ENCODE results near the gene GADD45G. TPM values are rescaled to one million over a fixed set of nuclear protein-coding genes. Genes with fewer than 3 reads are reported as not detected.

GADD45G gene
- polyA plus RNA-seq, 3 donors = 1.1 to 9.0 (median 1.3) TPM

DNA sequence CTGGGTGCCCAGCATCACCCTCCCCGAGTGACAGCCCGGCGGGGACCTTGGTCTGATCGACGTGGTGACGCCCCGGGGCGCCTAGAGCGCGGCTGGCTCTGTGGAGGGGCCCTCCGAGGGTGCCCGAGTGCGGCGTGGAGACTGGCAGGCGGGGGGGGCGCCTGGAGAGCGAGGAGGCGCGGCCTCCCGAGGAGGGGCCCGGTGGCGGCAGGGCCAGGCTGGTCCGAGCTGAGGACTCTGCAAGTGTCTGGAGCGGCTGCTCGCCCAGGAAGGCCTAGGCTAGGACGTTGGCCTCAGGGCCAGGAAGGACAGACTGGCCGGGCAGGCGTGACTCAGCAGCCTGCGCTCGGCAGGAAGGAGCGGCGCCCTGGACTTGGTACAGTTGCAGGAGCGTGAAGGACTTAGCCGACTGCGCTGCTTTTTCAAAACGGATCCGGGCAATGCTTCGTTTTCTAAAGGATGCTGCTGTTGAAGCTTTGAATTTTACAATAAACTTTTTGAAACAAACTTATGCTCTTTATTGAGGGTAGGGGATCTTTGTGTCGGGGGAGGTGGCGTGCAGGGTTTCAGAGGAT, 1.3 kb downstream of the GADD45G start:
- peak overlapping the region in 1 of 2 donors; percentile 65 for H3K27ac ChIP-seq (ENCODE audit: low read depth in 1 of 2, low read length in 2 of 2)
- peak overlapping the region; percentile 55 to 80 (median 62) for H3K4me3 ChIP-seq (replicated peaks in 1 of 3; ENCODE audit: low read depth in 2 of 3, low read length in 3 of 3)
- peak overlapping the region; percentile 92 to 97 for H3K4me3 Mint-ChIP-seq
- H3K79me2 ChIP-seq (ENCODE audit: insufficient read depth, low read length) = no peaks in the 10 kb centered on the region
- peaks cover 24 to 44% (median 34%) of the 10 kb centered on the region in 3 donors for H3K27me3 Mint-ChIP-seq (ENCODE audit: low read depth in 3 of 3)
- H3K4me1 ChIP-seq (ENCODE audit: control insufficient read depth in 1 of 2, insufficient read depth in 2 of 2, low read length in 2 of 2) = peaks cover 44 to 46% of the 10 kb centered on the region in 2 donors
- no peaks in the 10 kb centered on the region for H3K36me3 Mint-ChIP-seq
- peak; percentile 75 to 84 (median 76) for DNase-seq
- H3K9me3 ChIP-seq (replicated peaks in 1 of 2; ENCODE audit: control insufficient read depth in 1 of 2, insufficient read depth in 1 of 2, low read length in 2 of 2) = no peaks in the 10 kb centered on the region
- peak overlapping the region; percentile 87 for H3K4me2 ChIP-seq (replicated peaks; ENCODE audit: extremely low read depth, low read length, poor library complexity, severe bottlenecking)
- peaks cover 9 to 29% of the 10 kb centered on the region in 2 donors for H3K27me3 ChIP-seq (ENCODE audit: control insufficient read depth in 2 of 2, insufficient read depth in 2 of 2, low read length in 2 of 2)
- H3K4me1 Mint-ChIP-seq = peaks cover 35% of the 10 kb centered on the region
- H2AFZ ChIP-seq (ENCODE audit: insufficient read depth, low read depth, low read length, poor library complexity, severe bottlenecking) = peak overlapping the region; percentile 91
- no peaks in the 10 kb centered on the region for H3K36me3 ChIP-seq (replicated peaks in 1 of 2; ENCODE audit: control insufficient read depth in 1 of 2, insufficient read depth in 2 of 2, low read length in 2 of 2)
- WGBS (ENCODE audit: insufficient coverage) = under 1% methylated on average over 37 of the region's 40 CpGs
- TF ChIP-seq, protein P1, sequence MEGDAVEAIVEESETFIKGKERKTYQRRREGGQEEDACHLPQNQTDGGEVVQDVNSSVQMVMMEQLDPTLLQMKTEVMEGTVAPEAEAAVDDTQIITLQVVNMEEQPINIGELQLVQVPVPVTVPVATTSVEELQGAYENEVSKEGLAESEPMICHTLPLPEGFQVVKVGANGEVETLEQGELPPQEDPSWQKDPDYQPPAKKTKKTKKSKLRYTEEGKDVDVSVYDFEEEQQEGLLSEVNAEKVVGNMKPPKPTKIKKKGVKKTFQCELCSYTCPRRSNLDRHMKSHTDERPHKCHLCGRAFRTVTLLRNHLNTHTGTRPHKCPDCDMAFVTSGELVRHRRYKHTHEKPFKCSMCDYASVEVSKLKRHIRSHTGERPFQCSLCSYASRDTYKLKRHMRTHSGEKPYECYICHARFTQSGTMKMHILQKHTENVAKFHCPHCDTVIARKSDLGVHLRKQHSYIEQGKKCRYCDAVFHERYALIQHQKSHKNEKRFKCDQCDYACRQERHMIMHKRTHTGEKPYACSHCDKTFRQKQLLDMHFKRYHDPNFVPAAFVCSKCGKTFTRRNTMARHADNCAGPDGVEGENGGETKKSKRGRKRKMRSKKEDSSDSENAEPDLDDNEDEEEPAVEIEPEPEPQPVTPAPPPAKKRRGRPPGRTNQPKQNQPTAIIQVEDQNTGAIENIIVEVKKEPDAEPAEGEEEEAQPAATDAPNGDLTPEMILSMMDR (IDR thresholded peaks at IDR 0.05) = no peak
- H3K27ac Mint-ChIP-seq = peak overlapping the region; percentile 66 to 91 (median 83)
- peaks cover 0 to 8% (median 0%) of the 10 kb centered on the region in 7 donors for H3K9me3 Mint-ChIP-seq
- H4K20me1 ChIP-seq (ENCODE audit: insufficient read depth, low read length) = no peaks in the 10 kb centered on the region
- intact Hi-C loops (cut with micrococcal nuclease) = loop anchor here in 1 of 2 donors (10.0 kb wide), 1 partner anchor 1259 kb away; no protein-coding TSS in a partner anchor
- H3K9ac ChIP-seq (ENCODE audit: insufficient read depth, low read length, poor library complexity, severe bottlenecking) = peak overlapping the region; percentile 69

DNA sequence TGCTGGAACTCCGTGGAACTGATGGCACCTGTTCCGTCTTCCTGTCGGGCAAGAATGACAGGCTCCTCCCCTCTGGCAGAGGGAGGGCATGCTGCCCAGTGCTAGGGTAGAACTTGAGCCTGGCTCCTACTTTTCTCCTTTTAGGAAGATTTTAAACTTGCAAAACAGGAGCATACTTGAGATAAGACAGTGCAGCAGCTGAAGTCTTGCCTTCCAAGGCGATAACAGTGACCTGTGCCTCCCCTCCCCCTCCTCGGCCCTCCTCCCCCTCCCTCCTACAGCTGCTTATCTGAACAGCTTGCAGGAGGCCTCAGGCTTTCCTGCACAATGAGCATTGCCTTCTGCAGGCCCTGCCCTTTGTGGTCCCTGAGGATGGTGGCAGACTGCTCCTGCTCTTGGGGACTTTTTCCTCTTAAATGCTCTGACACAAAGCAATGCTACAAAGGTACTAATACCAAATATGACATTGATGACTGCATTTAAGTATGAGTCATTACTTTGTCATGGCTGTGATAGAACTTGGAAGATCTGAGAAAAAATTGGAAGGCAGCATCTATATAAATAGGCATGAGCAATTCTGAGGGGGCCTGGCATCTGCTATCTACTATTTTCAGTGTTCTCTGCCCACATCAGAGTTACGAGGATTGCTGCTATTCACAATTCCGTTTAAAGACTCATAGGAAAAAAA, 2.0 kb downstream of the GADD45G start:
- Histone ChIP-seq H3K4me3 (replicated peaks in 1 of 3; ENCODE audit: low read depth in 2 of 3, low read length in 3 of 3) (peak overlapping the region; percentile 55 to 80 (median 62)), H3K9me3 (replicated peaks in 1 of 2; ENCODE audit: control insufficient read depth in 1 of 2, insufficient read depth in 1 of 2, low read length in 2 of 2) (no peaks in the 10 kb centered on the region), H3K27me3 (ENCODE audit: control insufficient read depth in 2 of 2, insufficient read depth in 2 of 2, low read length in 2 of 2) (peaks cover 9 to 29% of the 10 kb centered on the region in 2 donors), H3K9ac (ENCODE audit: insufficient read depth, low read length, poor library complexity, severe bottlenecking) (peak overlapping the region; percentile 69), H3K79me2 (ENCODE audit: insufficient read depth, low read length) (no peaks in the 10 kb centered on the region), H3K27ac (ENCODE audit: low read depth in 1 of 2, low read length in 2 of 2) (peak overlapping the region in 1 of 2 donors; percentile 65), H3K4me2 (replicated peaks; ENCODE audit: extremely low read depth, low read length, poor library complexity, severe bottlenecking) (peak overlapping the region; percentile 87), H3K36me3 (replicated peaks in 1 of 2; ENCODE audit: control insufficient read depth in 1 of 2, insufficient read depth in 2 of 2, low read length in 2 of 2) (no peaks in the 10 kb centered on the region), H3K4me1 (ENCODE audit: control insufficient read depth in 1 of 2, insufficient read depth in 2 of 2, low read length in 2 of 2) (peaks cover 44 to 46% of the 10 kb centered on the region in 2 donors), H2AFZ (ENCODE audit: insufficient read depth, low read depth, low read length, poor library complexity, severe bottlenecking) (peak overlapping the region; percentile 91), H4K20me1 (ENCODE audit: insufficient read depth, low read length) (no peaks in the 10 kb centered on the region)
- 0% methylated on average over 3 of the region's 7 CpGs for WGBS (ENCODE audit: insufficient coverage)
- peak in 2 of 3 donors; percentile 8 to 25 for DNase-seq
- peaks cover 35% of the 10 kb centered on the region for H3K4me1 Mint-ChIP-seq
- peak overlapping the region; percentile 92 to 97 for H3K4me3 Mint-ChIP-seq
- TF ChIP-seq, protein P1 (IDR thresholded peaks at IDR 0.05) = no peak
- intact Hi-C loops (cut with micrococcal nuclease) = loop anchor here in 1 of 2 donors (10.0 kb wide), 1 partner anchor 1258 kb away; no protein-coding TSS in a partner anchor
- H3K36me3 Mint-ChIP-seq = no peaks in the 10 kb centered on the region
- H3K27me3 Mint-ChIP-seq (ENCODE audit: low read depth in 3 of 3) = peaks cover 24 to 44% (median 34%) of the 10 kb centered on the region in 3 donors
- peaks cover 0 to 8% (median 3%) of the 10 kb centered on the region in 7 donors for H3K9me3 Mint-ChIP-seq
- peak overlapping the region; percentile 58 to 91 (median 83) for H3K27ac Mint-ChIP-seq
